SK-N-SH (cell line): ENCODE measurements around the gene CYSTM1.

Experiments used
- GABPA ChIP-seq: IDR thresholded peaks from 2 replicates; pipeline ENCODE4 v1.4.0; 2012; ENCODE audit warnings: low read depth, mild to moderate bottlenecking
- NFIC ChIP-seq: IDR thresholded peaks from 2 replicates; pipeline ENCODE4 v1.4.0; 2012; ENCODE audit warnings: borderline replicate concordance
- RAD21 ChIP-seq: IDR thresholded peaks from 2 replicates; pipeline ENCODE4 v1.6.1; 2012; ENCODE audit warnings: mild to moderate bottlenecking, low read length
- SMC3 ChIP-seq: IDR thresholded peaks from 2 replicates; pipeline ENCODE4 v1.6.1; 2012; ENCODE audit warnings: low read depth, low read length, improper control_type of control experiment
- TF ChIP-seq, protein P1 (sequence below): fragments of 150-350 bp; IDR thresholded peaks from 2 replicates; pipeline ENCODE4 v1.6.1; 2017; ENCODE audit warnings: antibody characterized with exemption, low read length, low read depth, borderline replicate concordance
- TF ChIP-seq, protein P2 (sequence below): fragments of 200-600 bp; sonication (generic); IDR thresholded peaks from 2 replicates; pipeline ENCODE4 v1.6.1; 2017; ENCODE audit warnings: antibody characterized with exemption, mild to moderate bottlenecking, moderate library complexity

DNA sequence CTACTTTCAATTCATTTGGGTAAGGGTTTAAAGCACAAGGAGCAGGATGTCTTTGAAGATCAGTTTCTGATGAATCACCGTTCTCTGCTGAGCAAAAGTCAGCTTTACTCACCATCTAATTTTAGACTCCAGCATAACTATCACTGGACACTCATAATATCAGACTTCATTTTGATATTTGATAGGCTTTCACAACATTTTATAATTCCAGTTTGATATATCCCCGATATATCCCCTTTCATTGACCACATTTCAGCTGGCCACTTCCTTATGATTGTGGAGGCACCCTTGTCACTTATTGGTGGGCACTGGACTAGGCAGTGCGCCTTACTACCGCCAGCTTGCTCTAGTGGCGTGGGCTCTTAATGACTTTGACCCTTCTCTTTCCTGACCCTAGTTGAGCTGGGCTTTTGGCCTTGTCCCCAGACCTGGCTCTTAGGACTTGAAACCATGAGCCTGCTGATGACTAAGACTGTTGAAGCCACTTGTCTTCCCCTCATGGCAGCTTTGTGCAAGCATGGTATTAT lies 46.8 kb downstream of the CYSTM1 start:
- TF ChIP-seq SMC3 (no peak), GABPA (0 out of 2 replicates have a peak, but pooled peaks have one; percentile 11), NFIC (peak; percentile 20; the same call in 1 of the 2 replicates), RAD21 (no peak)
- TF ChIP-seq, protein P1, sequence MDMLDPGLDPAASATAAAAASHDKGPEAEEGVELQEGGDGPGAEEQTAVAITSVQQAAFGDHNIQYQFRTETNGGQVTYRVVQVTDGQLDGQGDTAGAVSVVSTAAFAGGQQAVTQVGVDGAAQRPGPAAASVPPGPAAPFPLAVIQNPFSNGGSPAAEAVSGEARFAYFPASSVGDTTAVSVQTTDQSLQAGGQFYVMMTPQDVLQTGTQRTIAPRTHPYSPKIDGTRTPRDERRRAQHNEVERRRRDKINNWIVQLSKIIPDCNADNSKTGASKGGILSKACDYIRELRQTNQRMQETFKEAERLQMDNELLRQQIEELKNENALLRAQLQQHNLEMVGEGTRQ, result no peak
- TF ChIP-seq, protein P2, sequence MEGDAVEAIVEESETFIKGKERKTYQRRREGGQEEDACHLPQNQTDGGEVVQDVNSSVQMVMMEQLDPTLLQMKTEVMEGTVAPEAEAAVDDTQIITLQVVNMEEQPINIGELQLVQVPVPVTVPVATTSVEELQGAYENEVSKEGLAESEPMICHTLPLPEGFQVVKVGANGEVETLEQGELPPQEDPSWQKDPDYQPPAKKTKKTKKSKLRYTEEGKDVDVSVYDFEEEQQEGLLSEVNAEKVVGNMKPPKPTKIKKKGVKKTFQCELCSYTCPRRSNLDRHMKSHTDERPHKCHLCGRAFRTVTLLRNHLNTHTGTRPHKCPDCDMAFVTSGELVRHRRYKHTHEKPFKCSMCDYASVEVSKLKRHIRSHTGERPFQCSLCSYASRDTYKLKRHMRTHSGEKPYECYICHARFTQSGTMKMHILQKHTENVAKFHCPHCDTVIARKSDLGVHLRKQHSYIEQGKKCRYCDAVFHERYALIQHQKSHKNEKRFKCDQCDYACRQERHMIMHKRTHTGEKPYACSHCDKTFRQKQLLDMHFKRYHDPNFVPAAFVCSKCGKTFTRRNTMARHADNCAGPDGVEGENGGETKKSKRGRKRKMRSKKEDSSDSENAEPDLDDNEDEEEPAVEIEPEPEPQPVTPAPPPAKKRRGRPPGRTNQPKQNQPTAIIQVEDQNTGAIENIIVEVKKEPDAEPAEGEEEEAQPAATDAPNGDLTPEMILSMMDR, result no peak
